ENCODE measurements around the gene CCDC78. TPM values are rescaled to one million over a fixed set of nuclear protein-coding genes. Genes with fewer than 3 reads are reported as not detected.

The CCDC78 gene
- total and polyA plus RNA-seq, 2 donors (not counting 3 experiments of a cell fraction or from before 2014, with no cell fraction given), result 0.50 to 1.3 TPM

DNA sequence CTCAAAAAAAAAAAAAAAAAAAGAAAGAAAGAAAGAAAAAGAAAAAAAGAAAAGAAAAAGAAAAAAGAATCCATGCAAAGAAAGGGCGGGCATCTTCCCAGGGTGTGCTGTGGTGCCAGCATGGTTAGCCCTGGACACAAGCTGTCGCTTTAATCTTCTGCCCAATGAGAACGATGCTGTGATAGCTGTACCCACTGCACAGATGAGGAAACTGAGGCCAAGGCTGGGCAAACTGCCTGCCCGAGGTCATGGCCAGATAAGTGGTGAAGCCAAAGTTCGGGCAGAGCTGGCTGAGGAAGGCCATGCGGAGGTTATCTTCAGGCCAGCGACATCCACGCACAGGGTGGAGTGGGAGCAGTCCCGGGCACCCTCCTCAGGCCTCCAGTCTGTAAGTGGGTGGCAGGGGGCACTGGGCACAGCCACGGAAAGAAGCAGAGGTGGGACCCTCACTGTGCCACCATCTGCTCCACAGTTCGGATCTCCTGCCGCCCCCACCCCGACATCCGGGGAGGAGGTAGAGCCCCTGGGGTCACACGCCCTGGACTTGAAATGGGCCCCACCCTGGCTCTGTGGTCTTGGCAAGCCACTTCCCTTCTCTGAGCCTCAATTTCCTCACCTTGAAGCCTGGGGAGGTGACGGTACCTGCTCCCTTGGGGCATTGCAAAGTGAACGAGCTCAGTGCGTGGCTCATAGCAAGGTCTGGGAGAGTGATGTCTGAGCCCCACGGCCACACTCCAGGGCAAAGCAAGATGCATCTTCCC, 27.2 kb downstream of the CCDC78 start:
- CTCF ChIA-PET, result no interaction called here
- Histone ChIP-seq H3K9ac (replicated peaks; ENCODE audit: extremely low read depth, insufficient read depth, low read length) (no peak overlapping the region), H3K27me3 (ENCODE audit: control insufficient read depth in 2 of 2, insufficient read depth in 2 of 2, low read length in 2 of 2) (peaks cover 36 to 38% of the 10 kb centered on the region in 2 experiments), H3K4me1 (ENCODE audit: control insufficient read depth, extremely low read depth, insufficient read depth, low read length) (no peaks in the 10 kb centered on the region), H3K27ac (ENCODE audit: insufficient read depth, low read depth, low read length) (no peak overlapping the region), H3K9me3 (replicated peaks; ENCODE audit: control insufficient read depth, insufficient read depth, low read length) (no peaks in the 10 kb centered on the region), H3K36me3 (ENCODE audit: control insufficient read depth in 2 of 2, extremely low read depth in 1 of 2, insufficient read depth in 2 of 2, low read length in 2 of 2) (no peaks in the 10 kb centered on the region), H3K79me2 (ENCODE audit: control insufficient read depth, insufficient read depth, low read length) (no peaks in the 10 kb centered on the region), H3K4me2 (ENCODE audit: insufficient read depth, low read length) (no peak overlapping the region), H4K20me1 (replicated peaks; ENCODE audit: control insufficient read depth, extremely low read depth, insufficient read depth, low read length) (no peaks in the 10 kb centered on the region), H3K4me3 (replicated peaks in 1 of 3; ENCODE audit: insufficient read depth in 1 of 3, low read depth in 1 of 3, low read length in 3 of 3) (no peak overlapping the region), H2AFZ (ENCODE audit: low read depth, low read length) (no peak overlapping the region), H3K9me1 (replicated peaks; ENCODE audit: control insufficient read depth, extremely low read depth, insufficient read depth, low read length) (no peaks in the 10 kb centered on the region)
- no peak for FAIRE-seq
- DNase-seq (ENCODE audit: low read depth, low spot score), result no peak
- dilution Hi-C loops (cut with MboI; ENCODE audit: extremely low pct_ligation_motif_present, low sequenced_read_pairs) (no loop called here), intact Hi-C loops (cut with micrococcal nuclease) (no loop called here)
- POLR2A ChIA-PET, result no interaction called here
- BruUV-seq (replicated peaks), result no TSS peak
- no peak for TF ChIP-seq EZH2 (IDR thresholded peaks at IDR 0.05; ENCODE audit: borderline replicate concordance, low read depth, low read length, severe bottlenecking)
- TF ChIP-seq JUN (IDR thresholded peaks at IDR 0.05; ENCODE audit: borderline replicate concordance, insufficient read depth, insufficient read length, low read depth), result no peak
- TF ChIP-seq, protein P1, sequence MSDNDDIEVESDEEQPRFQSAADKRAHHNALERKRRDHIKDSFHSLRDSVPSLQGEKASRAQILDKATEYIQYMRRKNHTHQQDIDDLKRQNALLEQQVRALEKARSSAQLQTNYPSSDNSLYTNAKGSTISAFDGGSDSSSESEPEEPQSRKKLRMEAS (IDR thresholded peaks at IDR 0.05; ENCODE audit: insufficient read depth, insufficient read length), result no peak
- TF ChIP-seq MYC (IDR thresholded peaks at IDR 0.05; ENCODE audit: low read depth, low read length), result no peak
- TF ChIP-seq, protein P2, sequence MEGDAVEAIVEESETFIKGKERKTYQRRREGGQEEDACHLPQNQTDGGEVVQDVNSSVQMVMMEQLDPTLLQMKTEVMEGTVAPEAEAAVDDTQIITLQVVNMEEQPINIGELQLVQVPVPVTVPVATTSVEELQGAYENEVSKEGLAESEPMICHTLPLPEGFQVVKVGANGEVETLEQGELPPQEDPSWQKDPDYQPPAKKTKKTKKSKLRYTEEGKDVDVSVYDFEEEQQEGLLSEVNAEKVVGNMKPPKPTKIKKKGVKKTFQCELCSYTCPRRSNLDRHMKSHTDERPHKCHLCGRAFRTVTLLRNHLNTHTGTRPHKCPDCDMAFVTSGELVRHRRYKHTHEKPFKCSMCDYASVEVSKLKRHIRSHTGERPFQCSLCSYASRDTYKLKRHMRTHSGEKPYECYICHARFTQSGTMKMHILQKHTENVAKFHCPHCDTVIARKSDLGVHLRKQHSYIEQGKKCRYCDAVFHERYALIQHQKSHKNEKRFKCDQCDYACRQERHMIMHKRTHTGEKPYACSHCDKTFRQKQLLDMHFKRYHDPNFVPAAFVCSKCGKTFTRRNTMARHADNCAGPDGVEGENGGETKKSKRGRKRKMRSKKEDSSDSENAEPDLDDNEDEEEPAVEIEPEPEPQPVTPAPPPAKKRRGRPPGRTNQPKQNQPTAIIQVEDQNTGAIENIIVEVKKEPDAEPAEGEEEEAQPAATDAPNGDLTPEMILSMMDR (IDR thresholded peaks at IDR 0.05; ENCODE audit: extremely low read depth in 1 of 2, insufficient read depth in 1 of 2, low read depth in 1 of 2, low read length in 2 of 2), result no peak
- TF ChIP-seq POLR2AphosphoS5 (IDR thresholded peaks at IDR 0.05; ENCODE audit: insufficient read depth, low read depth, low read length), result no peak
- TF ChIP-seq GATA2 (IDR thresholded peaks at IDR 0.05; ENCODE audit: insufficient read depth, insufficient read length, low read depth, low read length), result no peak
- TF ChIP-seq FOS (IDR thresholded peaks at IDR 0.05; ENCODE audit: borderline replicate concordance, insufficient read depth, low read length), result no peak
- no peak for TF ChIP-seq POLR2A (IDR thresholded peaks at IDR 0.05; ENCODE audit: low read depth, low read length)
